Fibroblast of lung (primary cell): ENCODE results near the gene DLAT.

Experiments used
- EZH2 ChIP-seq: IDR thresholded peaks from 2 replicates; pipeline ENCODE4 v1.5.1; 2012; ENCODE audit warnings: low read length, control low read depth, mild to moderate bottlenecking; ENCODE audit errors: missing control alignments
- TF ChIP-seq, protein P1 (sequence below), 2 donors: IDR thresholded peaks in 1 of 2; conservative IDR thresholded peaks in 1 of 2; 1 replicate in 1 of 2; 2 replicates in 1 of 2; pipeline ENCODE4 v1.5.1; 2011 to 2012; ENCODE audit warnings: low read length in 2 of 2, control low read depth in 1 of 2, inconsistent platforms in 1 of 2, low read depth in 1 of 2, mild to moderate bottlenecking in 1 of 2

GRCh38 chr11:112029460-112029859, 4.3 kb downstream of the DLAT start:
- TF ChIP-seq, protein P1, sequence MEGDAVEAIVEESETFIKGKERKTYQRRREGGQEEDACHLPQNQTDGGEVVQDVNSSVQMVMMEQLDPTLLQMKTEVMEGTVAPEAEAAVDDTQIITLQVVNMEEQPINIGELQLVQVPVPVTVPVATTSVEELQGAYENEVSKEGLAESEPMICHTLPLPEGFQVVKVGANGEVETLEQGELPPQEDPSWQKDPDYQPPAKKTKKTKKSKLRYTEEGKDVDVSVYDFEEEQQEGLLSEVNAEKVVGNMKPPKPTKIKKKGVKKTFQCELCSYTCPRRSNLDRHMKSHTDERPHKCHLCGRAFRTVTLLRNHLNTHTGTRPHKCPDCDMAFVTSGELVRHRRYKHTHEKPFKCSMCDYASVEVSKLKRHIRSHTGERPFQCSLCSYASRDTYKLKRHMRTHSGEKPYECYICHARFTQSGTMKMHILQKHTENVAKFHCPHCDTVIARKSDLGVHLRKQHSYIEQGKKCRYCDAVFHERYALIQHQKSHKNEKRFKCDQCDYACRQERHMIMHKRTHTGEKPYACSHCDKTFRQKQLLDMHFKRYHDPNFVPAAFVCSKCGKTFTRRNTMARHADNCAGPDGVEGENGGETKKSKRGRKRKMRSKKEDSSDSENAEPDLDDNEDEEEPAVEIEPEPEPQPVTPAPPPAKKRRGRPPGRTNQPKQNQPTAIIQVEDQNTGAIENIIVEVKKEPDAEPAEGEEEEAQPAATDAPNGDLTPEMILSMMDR (conservative IDR thresholded peaks at IDR 0.05 in 1 of 2, IDR thresholded peaks at IDR 0.05 in 1 of 2; ENCODE audit: low read depth in 1 of 2, low read length in 2 of 2), result no peak
- TF ChIP-seq EZH2, result no peak
